HG03280 (cell line): ENCODE measurements around the gene CCDC8.
"Not testable (repeated sequence)": the region's sequence is repeated elsewhere in the genome, so short reads cannot be mapped to it uniquely, and the experiment has no call there.

Experiments
- ATAC-seq: cut with Tn5 transposase; IDR thresholded peaks from one replicate; pipeline ENCODE4 v1.9.1; 2021; ENCODE audit warnings: mild to moderate bottlenecking, moderate library complexity; ENCODE audit not compliant: unreplicated experiment

Gene CCDC8

DNA sequence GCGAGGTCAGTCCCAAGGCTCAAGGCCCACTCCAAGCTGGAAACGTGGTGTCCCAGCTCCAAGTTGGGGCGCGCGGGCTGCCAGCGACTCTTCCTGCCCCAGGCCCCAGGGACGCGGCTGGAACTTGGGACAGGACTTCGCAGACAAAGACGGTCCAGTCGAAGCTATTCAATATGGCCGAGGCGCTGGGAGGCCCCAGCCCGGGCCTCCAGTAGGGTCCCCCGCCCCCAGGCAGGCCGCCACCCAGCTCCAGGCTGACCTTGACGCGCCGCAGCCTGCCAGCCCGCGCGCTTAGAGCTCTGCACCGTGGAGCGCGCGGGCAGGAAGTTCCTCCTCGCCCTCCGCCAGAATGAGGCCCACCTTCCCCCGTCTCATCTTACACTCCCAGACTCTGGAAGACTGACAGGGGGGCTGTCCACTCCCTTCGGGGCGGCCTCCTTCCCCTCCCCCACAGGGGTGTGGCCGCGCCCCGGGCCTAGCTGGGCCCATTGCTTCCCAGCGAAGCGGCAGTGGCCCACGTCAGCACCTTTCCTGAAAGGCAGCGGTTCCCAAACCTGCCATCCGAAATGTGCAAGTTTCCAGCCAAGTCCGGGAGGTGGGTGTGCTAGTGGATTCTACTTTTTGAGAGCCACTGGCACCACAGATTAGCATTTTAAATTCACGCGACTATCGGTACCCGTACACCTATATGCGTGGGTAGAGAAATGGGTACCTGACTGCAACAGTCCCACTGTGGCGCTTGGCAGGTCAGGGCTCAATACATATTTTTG, at the start of gene CCDC8:
Gene CCDC8 (minus strand): TSS at position 303 of the 770 bp plus-strand sequence. CDS start 754 bp downstream, outside the sequence.
- ATAC-seq = no peak

DNA sequence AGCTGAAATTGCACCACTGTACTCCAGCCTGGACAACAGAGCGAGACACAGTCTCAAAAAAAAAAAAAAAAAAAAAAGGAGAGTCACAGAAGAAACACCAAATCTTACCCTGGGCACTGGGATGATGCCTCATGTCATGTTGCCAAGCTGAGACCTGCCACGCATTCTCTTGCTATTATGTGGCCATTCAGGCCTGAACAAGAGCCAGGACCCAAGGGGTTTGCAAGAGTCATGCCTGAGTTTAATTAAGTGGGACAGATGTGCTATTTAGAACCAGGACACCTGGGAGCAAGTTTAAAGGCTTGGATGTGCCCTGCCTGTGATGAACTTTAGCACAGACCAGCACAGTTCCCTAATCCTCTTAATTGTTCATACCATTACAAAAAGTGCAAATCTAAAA, 48.2 kb upstream of the CCDC8 start:
- ATAC-seq = no peak

GRCh38 chr19:46460981-46461380, 47.6 kb upstream of the CCDC8 start:
- ATAC-seq = no peak

DNA sequence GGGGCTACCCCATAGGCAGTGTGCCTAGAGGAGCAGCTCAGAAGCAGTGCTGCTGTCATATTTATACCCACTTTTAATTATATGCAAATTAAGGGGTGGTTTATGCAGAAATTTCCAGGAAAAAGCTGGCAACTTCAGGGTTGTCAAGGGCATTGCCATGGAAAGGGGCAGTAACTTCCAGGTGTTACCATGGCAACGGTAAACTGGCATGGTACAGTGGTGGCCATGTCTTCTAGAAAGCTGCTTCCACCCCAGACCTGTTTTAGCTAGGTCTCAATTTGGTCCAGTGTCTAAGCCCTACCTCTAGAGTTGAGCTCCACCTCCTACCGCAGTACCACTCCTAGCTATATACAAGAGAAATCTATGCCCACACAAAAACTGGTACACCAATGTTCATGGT, 46.7 kb upstream of the CCDC8 start:
- no peak for ATAC-seq

DNA sequence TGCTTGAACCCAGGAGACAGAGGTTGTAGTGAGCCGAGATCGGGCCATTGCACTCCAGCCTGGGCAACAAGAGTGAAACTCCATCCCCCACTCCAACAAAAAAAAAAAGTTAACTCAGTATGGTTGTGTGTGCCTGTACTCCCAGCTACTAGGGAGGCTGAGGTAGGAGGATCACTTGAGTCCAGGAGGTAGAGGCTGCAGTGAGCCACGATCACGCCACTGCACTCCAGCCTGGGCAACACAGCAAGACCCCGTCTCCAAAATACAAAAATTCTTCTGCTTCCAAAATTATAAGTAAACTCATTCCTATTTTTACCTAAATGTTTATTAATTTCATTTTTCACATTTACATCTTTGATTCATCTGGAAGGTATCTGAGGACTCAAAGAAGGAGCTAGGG, 43.6 kb upstream of the CCDC8 start:
- no peak for ATAC-seq

DNA sequence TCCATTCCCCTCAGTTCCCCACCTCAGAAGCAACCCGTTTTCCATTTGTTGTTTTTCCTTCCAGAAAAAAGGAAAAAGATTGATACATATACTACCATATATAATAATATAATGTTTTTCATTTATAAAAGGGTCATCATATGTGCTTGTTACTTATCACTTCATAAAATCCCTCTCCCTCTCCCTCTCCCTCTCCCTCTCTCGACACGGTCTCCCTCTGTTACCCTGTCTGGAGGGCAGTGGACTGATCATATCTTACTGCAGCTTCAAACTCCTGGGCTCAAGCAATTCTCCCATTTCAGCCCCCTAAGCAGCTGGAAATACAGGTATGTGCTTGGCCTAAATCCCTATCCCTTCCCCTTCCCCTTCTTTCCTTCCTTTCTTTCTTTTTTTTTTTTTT, 40.9 kb upstream of the CCDC8 start:
- ATAC-seq = no peak

DNA sequence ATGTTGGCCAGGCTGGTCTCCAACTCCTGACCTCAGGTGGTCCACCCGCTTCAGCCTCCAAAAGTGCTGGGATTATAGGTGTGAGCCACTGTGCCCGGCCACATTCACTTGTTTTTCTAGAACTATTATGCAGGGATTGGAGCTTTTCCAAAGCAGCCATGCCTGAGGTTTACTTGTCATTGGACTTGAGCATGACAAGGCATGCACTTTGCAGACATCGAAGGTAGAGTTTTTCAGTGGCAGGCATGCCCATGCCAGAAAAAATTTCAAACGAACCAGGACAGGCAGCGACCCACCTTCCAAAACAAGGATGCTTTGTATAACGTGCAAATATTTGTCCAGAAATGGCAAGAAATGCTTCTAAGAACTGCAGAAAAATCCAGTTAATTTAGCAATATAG, 40.3 kb upstream of the CCDC8 start:
- no peak for ATAC-seq

- ATAC-seq = no peak
Observed at GRCh38 chr19:46452186-46452585, 38.8 kb upstream of the CCDC8 start.

- ATAC-seq = no peak
Observed at GRCh38 chr19:46451352-46451751, 38.0 kb upstream of the CCDC8 start.

DNA sequence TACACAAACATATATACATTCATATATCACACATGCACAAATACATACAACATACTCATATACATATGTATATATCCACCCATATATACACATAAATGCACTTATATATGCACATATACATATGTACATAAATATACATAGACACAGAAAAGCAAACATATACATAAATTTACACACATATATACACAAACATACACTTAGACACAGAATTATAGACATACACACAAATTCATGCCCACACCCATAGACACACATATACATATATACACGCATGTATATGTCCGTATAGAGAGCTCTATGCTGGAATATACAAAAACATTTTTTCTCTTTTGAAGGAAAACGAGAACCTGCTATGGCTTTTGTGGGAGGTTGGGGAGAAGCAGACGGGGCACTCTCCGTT, 37.4 kb upstream of the CCDC8 start:
- no peak for ATAC-seq

GRCh38 chr19:46449228-46449627, 35.9 kb upstream of the CCDC8 start:
- ATAC-seq = no peak

DNA sequence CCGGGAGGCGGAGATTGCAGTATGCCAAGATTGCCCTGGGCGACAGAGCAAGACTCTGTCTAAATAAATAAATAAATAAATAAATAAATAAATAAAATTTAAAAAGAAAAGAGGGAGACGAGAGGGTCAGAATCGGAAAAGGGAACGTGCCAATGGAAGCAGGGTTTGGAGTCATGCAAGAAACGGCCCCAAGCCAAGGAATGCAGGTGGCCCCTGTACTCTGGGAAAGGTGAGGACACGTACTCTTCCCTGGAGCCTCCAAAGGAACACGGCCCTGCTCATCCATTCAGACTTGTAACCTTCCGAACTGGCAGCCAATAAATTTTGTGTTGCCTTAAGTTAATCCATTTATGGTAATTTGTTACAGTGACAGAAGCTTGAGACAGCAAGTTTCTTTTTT, 35.2 kb upstream of the CCDC8 start:
- ATAC-seq = no peak

DNA sequence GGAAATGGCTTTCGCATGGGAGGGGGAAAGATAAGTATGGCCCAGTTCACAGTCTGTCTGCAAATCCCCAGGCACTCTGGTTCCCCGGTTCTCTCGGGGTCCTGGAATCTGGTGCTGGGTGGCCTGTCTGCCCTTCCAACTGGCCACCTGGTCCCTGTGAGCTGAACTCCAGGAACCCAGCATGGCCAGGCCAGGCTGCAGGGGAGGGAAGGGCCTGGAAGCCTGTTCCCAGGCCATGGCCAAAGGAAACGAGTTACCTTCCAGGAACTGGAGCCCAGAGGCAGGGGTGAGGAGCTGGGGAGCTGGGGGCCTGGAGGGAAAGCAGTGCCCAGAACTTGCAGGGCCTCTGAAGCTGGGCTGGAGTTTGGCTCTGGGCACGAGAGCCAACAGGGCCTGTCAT, 34.5 kb upstream of the CCDC8 start:
- no peak for ATAC-seq

- ATAC-seq = no peak
Observed at GRCh38 chr19:46447006-46447405, 33.6 kb upstream of the CCDC8 start.

GRCh38 chr19:46446021-46446420, 32.7 kb upstream of the CCDC8 start:
- no peak for ATAC-seq

DNA sequence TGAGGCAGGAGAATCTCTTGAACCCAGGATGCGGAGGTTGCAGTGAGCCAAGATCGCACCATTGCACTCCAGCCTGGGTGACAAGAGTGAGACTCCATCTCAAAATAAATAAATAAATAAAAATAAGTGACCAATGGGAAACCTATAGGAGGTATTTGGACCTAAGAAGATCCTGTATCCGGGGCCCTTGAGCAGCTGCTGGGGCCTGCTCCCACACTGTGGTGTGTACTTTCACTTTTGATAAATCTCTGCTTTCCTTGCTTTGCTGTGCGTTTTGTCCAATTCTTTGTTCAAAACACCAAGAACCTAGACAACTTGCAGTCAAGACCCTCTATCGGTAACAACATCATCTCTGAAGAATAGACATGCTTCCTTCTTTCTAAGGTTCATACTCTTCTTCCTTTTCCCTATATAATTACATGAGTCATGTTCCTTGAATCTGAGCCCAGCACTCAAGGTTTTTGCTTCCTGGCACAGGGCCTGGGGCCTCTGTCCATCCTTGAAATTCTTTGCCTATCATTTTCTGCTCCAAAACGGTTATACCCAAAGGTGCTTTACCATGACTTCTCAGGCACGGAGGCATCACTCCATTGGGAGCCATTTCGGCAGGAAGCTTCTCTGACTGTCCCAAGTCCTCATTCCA, 29.6 kb upstream of the CCDC8 start:
- no peak for ATAC-seq

GRCh38 chr19:46441866-46442265, 28.5 kb upstream of the CCDC8 start:
- ATAC-seq = no peak

DNA sequence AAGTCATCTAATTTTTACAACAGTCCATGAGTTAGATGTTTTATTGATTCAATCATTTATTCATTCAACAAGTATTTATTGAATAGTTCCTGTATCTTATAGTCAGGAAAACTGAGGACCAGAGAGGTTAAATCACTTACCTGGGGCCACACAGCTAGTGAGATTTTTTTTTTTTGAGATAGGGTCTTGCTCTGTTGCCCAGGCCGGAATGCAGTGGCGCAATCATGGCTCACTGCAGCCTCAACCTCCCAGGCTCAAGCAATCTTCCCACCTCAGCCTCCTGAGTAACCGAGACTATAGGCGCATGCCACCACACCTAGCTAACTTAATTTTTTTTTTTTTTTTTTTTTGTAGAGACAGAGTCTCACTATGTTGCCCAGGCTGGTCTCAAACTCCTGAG, 22.3 kb upstream of the CCDC8 start:
- not testable (repeated sequence) for ATAC-seq

- no peak for ATAC-seq
Observed at GRCh38 chr19:46435009-46435408, 21.6 kb upstream of the CCDC8 start.

- ATAC-seq = not testable (repeated sequence)
Observed at GRCh38 chr19:46433470-46433869, 20.1 kb upstream of the CCDC8 start.

GRCh38 chr19:46431824-46432223, 18.5 kb upstream of the CCDC8 start:
- ATAC-seq = no peak

DNA sequence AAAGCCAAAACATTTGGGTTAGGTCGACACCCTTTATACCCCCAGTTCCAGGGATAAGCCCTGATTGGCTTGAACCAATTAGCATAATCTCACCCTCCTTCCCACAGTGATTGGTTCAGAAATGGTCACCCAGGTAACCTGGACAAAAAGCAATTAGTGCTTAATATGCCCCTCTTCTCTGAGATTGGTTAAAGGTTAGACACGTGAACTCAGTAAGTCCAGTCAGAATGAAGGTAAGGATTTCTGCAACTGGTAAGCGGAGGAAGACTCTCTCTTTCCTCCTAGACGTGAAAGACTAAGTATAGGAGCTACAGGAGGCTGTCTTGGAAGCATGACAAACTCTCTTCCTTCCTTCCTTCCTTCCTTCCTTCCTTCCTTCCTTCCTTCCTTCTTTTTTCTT, 16.6 kb upstream of the CCDC8 start:
- ATAC-seq = no peak
